ENCODE data around the gene PIGR. TPM values are rescaled to one million over a fixed set of nuclear protein-coding genes. Genes with fewer than 3 reads are reported as not detected.
A peak's percentile ranks its signal among the peaks of the same experiment; 100 is the strongest.

Gene PIGR
- total and polyA plus RNA-seq, 9 of the 15 experiments (the other 6 are each of a cell fraction or from before 2014, with no cell fraction given) = 0.01 to 1.5 (median 0.03) TPM; not detected in 4

GRCh38 chr1:206883160-206883559 is 63.1 kb downstream of the PIGR start:
- Histone ChIP-seq H3K9ac (ENCODE audit: insufficient read depth in 1 of 2, low read depth in 2 of 2, low read length in 2 of 2) (no peak overlapping the region), H3K79me2 (ENCODE audit: control insufficient read depth, insufficient read depth, low read length) (no peaks in the 10 kb centered on the region), H3K36me3 (ENCODE audit: control insufficient read depth, insufficient read depth, low read length) (no peaks in the 10 kb centered on the region), H3K9me3 (replicated peaks; ENCODE audit: control insufficient read depth, insufficient read depth, low read depth, low read length) (no peaks in the 10 kb centered on the region), H3K9me1 (ENCODE audit: control insufficient read depth, insufficient read depth, low read length) (no peaks in the 10 kb centered on the region), H4K20me1 (replicated peaks; ENCODE audit: control insufficient read depth, insufficient read depth, low read length) (no peaks in the 10 kb centered on the region), H3K4me1 (replicated peaks in 1 of 2; ENCODE audit: control insufficient read depth in 2 of 2, insufficient read depth in 2 of 2, low read length in 2 of 2) (no peaks in the 10 kb centered on the region), H3K4me3 (no peak overlapping the region), H2AFZ (ENCODE audit: low read depth, low read length) (no peak overlapping the region), H3K4me2 (ENCODE audit: insufficient read depth, low read length) (no peak overlapping the region), H3K27me3 (ENCODE audit: control insufficient read depth in 2 of 2, insufficient read depth in 2 of 2, low read length in 2 of 2) (peaks cover 12 to 13% of the 10 kb centered on the region in 2 experiments; a peak in 4 of 5 replicates), H3K27ac (ENCODE audit: extremely low read depth, low read depth, low read length) (no peak overlapping the region)
- ChIA-PET CTCF (ENCODE audit: low intra/inter-chr PET ratio) (no interaction called here), POLR2A (interaction anchor here (0.7 to 1.5 kb wide), 3 partner anchors 10 to 55 kb away, joined by 3 to 6 read pairs (median 4); no protein-coding TSS in a partner anchor)
- TF ChIP-seq TRIM24 (IDR thresholded peaks at IDR 0.05) = peak in 1 of 2 experiments; percentile 38; a peak in 1 of 4 replicates
- no peak for TF ChIP-seq CEBPG (CRISPR knock-in tag; IDR thresholded peaks at IDR 0.05)
- peak; percentile 54 to 86; a peak in 3 of 4 replicates for TF ChIP-seq CEBPG (tag; conservative IDR thresholded peaks at IDR 0.05 in 1 of 2, IDR thresholded peaks at IDR 0.05 in 1 of 2)
- no peak for TF ChIP-seq CREB1 (IDR thresholded peaks at IDR 0.05)
- TF ChIP-seq CREB1 (CRISPR knock-in tag; IDR thresholded peaks at IDR 0.05) = no peak
- ATAC-seq (no peak), FAIRE-seq (no peak), DNase-seq (ENCODE audit: extremely low read depth in 1 of 4, low spot score in 3 of 4) (no peak)
- WGBS (ENCODE audit: insufficient coverage, low coverage, missing lambda C conversion rate) = 4% methylated on average over 1 of the region's 1 CpG
- in situ Hi-C loops (cut with MboI) (no loop called here), intact Hi-C loops (cut with micrococcal nuclease) (no loop called here)
- no TSS peak for BruUV-seq (replicated peaks)

- no peak for ATAC-seq
- no peak for DNase-seq (ENCODE audit: extremely low read depth in 1 of 4, low spot score in 3 of 4)
- ChIA-PET POLR2A (interaction anchor here (1.5 kb wide), 1 partner anchor 48 kb away, joined by 4 read pairs; no protein-coding TSS in a partner anchor), CTCF (ENCODE audit: low intra/inter-chr PET ratio) (no interaction called here)
- H3K9me3 ChIP-seq (replicated peaks; ENCODE audit: control insufficient read depth, insufficient read depth, low read depth, low read length) = no peaks in the 10 kb centered on the region
- in situ Hi-C loops (cut with MboI) (no loop called here), intact Hi-C loops (cut with micrococcal nuclease) (no loop called here)
- no peaks in the 10 kb centered on the region for H4K20me1 ChIP-seq (replicated peaks; ENCODE audit: control insufficient read depth, insufficient read depth, low read length)
- no peak overlapping the region for H2AFZ ChIP-seq (ENCODE audit: low read depth, low read length)
- no peak overlapping the region for H3K27ac ChIP-seq (ENCODE audit: extremely low read depth, low read depth, low read length)
- BruUV-seq (replicated peaks) = no TSS peak
- FAIRE-seq = no peak
- H3K27me3 ChIP-seq (ENCODE audit: control insufficient read depth in 2 of 2, insufficient read depth in 2 of 2, low read length in 2 of 2) = peaks cover 10 to 12% of the 10 kb centered on the region in 2 experiments; a peak in 3 of 5 replicates
- no peaks in the 10 kb centered on the region for H3K9me1 ChIP-seq (ENCODE audit: control insufficient read depth, insufficient read depth, low read length)
- WGBS (ENCODE audit: insufficient coverage, low coverage, missing lambda C conversion rate) = 0% methylated on average over 3 of the region's 3 CpGs
- H3K4me2 ChIP-seq (ENCODE audit: insufficient read depth, low read length) = no peak overlapping the region
- TF ChIP-seq CTCF (IDR thresholded peaks at IDR 0.05 in 2 of 3, conservative IDR thresholded peaks at IDR 0.05 in 1 of 3; ENCODE audit: insufficient read depth in 2 of 3, low read depth in 1 of 3, low read length in 3 of 3) (0 out of 6 replicates have a peak, but pooled peaks of 1 of the 3 experiments have one; percentile 36), SMARCE1 (IDR thresholded peaks at IDR 0.05) (no peak)
- no peaks in the 10 kb centered on the region for H3K36me3 ChIP-seq (ENCODE audit: control insufficient read depth, insufficient read depth, low read length)
- H3K4me3 ChIP-seq = no peak overlapping the region
- no peak overlapping the region for H3K9ac ChIP-seq (ENCODE audit: insufficient read depth in 1 of 2, low read depth in 2 of 2, low read length in 2 of 2)
- no peaks in the 10 kb centered on the region for H3K79me2 ChIP-seq (ENCODE audit: control insufficient read depth, insufficient read depth, low read length)
- H3K4me1 ChIP-seq (replicated peaks in 1 of 2; ENCODE audit: control insufficient read depth in 2 of 2, insufficient read depth in 2 of 2, low read length in 2 of 2) = no peaks in the 10 kb centered on the region
These were observed 63.7 kb downstream of the PIGR start for GRCh38 chr1:206882555-206882954.
